Loucy (cell line): ENCODE data around the gene SPRYD3.

Experiments
- H2AFZ ChIP-seq: fragments of 200-600 bp; sonication (generic); 2 replicates; pipeline ENCODE4 v1.6.0; 2016; ENCODE audit warnings: antibody characterized with exemption, mild to moderate bottlenecking, low read length, moderate library complexity
- H3F3A ChIP-seq: fragments of 200-600 bp; 2 replicates; pipeline ENCODE4 v1.6.0; 2016; ENCODE audit warnings: antibody characterized with exemption, low read depth, mild to moderate bottlenecking
- H3K27me3 ChIP-seq: fragments of 200-600 bp; sonication (generic); 2 replicates; pipeline ENCODE4 v1.6.1; 2014; ENCODE audit warnings: low read length, mild to moderate bottlenecking; ENCODE audit not compliant: insufficient read depth, poor library complexity, severe bottlenecking
- H3K36me3 ChIP-seq: fragments of 200-600 bp; sonication (generic); 2 replicates; pipeline ENCODE4 v1.6.1; 2016; ENCODE audit warnings: low read length; ENCODE audit not compliant: insufficient read depth
- H3K4me1 ChIP-seq: fragments of 200-600 bp; sonication (generic); 2 replicates; pipeline ENCODE4 v1.5.1; 2014; ENCODE audit warnings: low read length, mild to moderate bottlenecking; ENCODE audit not compliant: insufficient read depth, poor library complexity, severe bottlenecking
- H3K4me2 ChIP-seq: fragments of 200-600 bp; sonication (generic); 2 replicates; pipeline ENCODE4 v1.6.0; 2014; ENCODE audit warnings: antibody characterized with exemption, low read length, low read depth, mild to moderate bottlenecking; ENCODE audit not compliant: poor library complexity, severe bottlenecking
- H3K4me3 ChIP-seq: fragments of 200-600 bp; sonication (generic); 2 replicates; pipeline ENCODE4 v1.5.1; 2014; ENCODE audit warnings: low read length, mild to moderate bottlenecking, mixed read lengths; ENCODE audit not compliant: poor library complexity, severe bottlenecking
- H3K79me2 ChIP-seq: fragments of 200-600 bp; sonication (generic); 2 replicates; pipeline ENCODE4 v1.6.1; 2014; ENCODE audit warnings: low read length; ENCODE audit not compliant: insufficient read depth
- H3K9ac ChIP-seq: fragments of 200-600 bp; sonication (generic); 2 replicates; pipeline ENCODE4 v1.6.0; 2014; ENCODE audit warnings: mild to moderate bottlenecking, low read depth, low read length, moderate library complexity; ENCODE audit not compliant: poor library complexity, severe bottlenecking
- H3K9me2 ChIP-seq: fragments of 200-600 bp; sonication (generic); replicated peaks from 2 replicates; pipeline ENCODE4 v1.6.1; 2016; ENCODE audit warnings: low read depth, low read length, mixed read lengths
- H3K9me3 ChIP-seq: fragments of 200-600 bp; sonication (generic); 2 replicates; pipeline ENCODE4 v1.6.1; 2014; ENCODE audit warnings: mild to moderate bottlenecking, antibody characterized with exemption, low read length, low read depth; ENCODE audit not compliant: insufficient read depth
- H4K20me1 ChIP-seq: fragments of 200-600 bp; sonication (generic); 2 replicates; pipeline ENCODE4 v1.6.0; 2014; ENCODE audit warnings: antibody characterized with exemption, low read length, mild to moderate bottlenecking; ENCODE audit not compliant: insufficient read depth, poor library complexity, severe bottlenecking
- EZH2phosphoT487 ChIP-seq: fragments of 200-600 bp; IDR thresholded peaks from 2 replicates; pipeline ENCODE4 v1.6.1; 2018; ENCODE audit warnings: antibody characterized with exemption, mild to moderate bottlenecking, moderate library complexity, borderline replicate concordance
- TF ChIP-seq, protein P1 (sequence below): fragments of 200-600 bp; sonication (generic); conservative IDR thresholded peaks from 2 replicates; pipeline ENCODE4 v1.5.1; 2014; ENCODE audit warnings: mild to moderate bottlenecking, antibody characterized with exemption, low read length

The SPRYD3 gene

DNA sequence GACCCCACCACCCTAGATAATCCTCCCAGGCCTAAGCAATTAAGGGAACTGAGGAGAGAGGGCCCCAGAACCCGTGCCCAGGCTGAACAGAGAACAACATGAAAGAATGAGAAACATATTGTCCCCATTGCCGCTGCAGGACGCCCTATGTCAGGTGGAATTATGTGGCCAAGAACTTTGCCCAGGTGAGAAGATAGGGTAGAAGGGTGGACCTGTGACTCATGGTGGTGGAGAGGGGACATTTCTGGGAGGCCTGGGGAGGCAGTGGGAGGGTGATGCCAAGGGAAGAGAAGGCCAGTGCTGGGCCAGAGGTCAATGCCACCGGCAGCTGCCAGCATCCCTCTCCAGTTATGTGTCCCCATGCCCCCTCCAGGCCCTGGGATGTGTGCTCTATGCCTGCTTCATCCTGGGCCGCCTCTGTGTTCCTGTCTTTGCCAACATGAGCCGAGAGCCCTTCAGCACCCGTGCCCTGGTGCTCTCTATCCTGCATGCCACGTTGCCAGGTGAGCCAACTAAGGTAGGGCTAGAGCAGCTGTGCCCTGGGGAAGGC is 39.6 kb upstream of the SPRYD3 start:
- H3K4me1 ChIP-seq = no peaks in the 10 kb centered on the region

GRCh38 chr12:53115891-53116648 is 36.9 kb upstream of the SPRYD3 start:
- no peaks in the 10 kb centered on the region for H3K79me2 ChIP-seq
- H3K4me3 ChIP-seq = no peak overlapping the region
- no peaks in the 10 kb centered on the region for H3K9me3 ChIP-seq
- TF ChIP-seq, protein P1, sequence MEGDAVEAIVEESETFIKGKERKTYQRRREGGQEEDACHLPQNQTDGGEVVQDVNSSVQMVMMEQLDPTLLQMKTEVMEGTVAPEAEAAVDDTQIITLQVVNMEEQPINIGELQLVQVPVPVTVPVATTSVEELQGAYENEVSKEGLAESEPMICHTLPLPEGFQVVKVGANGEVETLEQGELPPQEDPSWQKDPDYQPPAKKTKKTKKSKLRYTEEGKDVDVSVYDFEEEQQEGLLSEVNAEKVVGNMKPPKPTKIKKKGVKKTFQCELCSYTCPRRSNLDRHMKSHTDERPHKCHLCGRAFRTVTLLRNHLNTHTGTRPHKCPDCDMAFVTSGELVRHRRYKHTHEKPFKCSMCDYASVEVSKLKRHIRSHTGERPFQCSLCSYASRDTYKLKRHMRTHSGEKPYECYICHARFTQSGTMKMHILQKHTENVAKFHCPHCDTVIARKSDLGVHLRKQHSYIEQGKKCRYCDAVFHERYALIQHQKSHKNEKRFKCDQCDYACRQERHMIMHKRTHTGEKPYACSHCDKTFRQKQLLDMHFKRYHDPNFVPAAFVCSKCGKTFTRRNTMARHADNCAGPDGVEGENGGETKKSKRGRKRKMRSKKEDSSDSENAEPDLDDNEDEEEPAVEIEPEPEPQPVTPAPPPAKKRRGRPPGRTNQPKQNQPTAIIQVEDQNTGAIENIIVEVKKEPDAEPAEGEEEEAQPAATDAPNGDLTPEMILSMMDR = no peak
- no peak for TF ChIP-seq EZH2phosphoT487
- H3K4me2 ChIP-seq = no peak overlapping the region
- H3K9ac ChIP-seq = no peak overlapping the region
- no peaks in the 10 kb centered on the region for H3F3A ChIP-seq
- H3K4me1 ChIP-seq = no peaks in the 10 kb centered on the region
- no peaks in the 10 kb centered on the region for H3K27me3 ChIP-seq
- no peak overlapping the region for H2AFZ ChIP-seq
- no peaks in the 10 kb centered on the region for H3K36me3 ChIP-seq
- H3K9me2 ChIP-seq = no peaks in the 10 kb centered on the region
- no peaks in the 10 kb centered on the region for H4K20me1 ChIP-seq

More for the DNA sequence above, 39.6 kb upstream of the SPRYD3 start:
- TF ChIP-seq EZH2phosphoT487 = no peak
- TF ChIP-seq, protein P1 = no peak
- Histone ChIP-seq H2AFZ (no peak overlapping the region), H3K4me2 (no peak overlapping the region), H3K27me3 (no peaks in the 10 kb centered on the region), H3F3A (no peaks in the 10 kb centered on the region), H3K9me3 (no peaks in the 10 kb centered on the region), H3K9ac (no peak overlapping the region), H3K4me3 (no peak overlapping the region), H3K9me2 (no peaks in the 10 kb centered on the region), H4K20me1 (no peaks in the 10 kb centered on the region), H3K36me3 (no peaks in the 10 kb centered on the region), H3K79me2 (no peaks in the 10 kb centered on the region)

- Histone ChIP-seq H3K4me2 (no peak overlapping the region), H2AFZ (no peak overlapping the region)
These were observed 36.1 kb upstream of the SPRYD3 start for GRCh38 chr12:53115112-53115890.

More at GRCh38 chr12:53115112-53115890, 36.1 kb upstream of the SPRYD3 start:
- Histone ChIP-seq H3K4me1 (no peaks in the 10 kb centered on the region), H3K36me3 (no peaks in the 10 kb centered on the region), H3K9me2 (no peaks in the 10 kb centered on the region), H3K9me3 (no peaks in the 10 kb centered on the region), H3K4me3 (no peak overlapping the region), H3K79me2 (no peaks in the 10 kb centered on the region), H3K9ac (no peak overlapping the region), H3F3A (no peaks in the 10 kb centered on the region), H4K20me1 (no peaks in the 10 kb centered on the region), H3K27me3 (no peaks in the 10 kb centered on the region)
- no peak for TF ChIP-seq EZH2phosphoT487
- TF ChIP-seq, protein P1 = no peak
